Measurements from ENCODE around the gene NKAIN2. TPM values are rescaled to one million over a fixed set of nuclear protein-coding genes. Genes with fewer than 3 reads are reported as not detected.

The NKAIN2 gene
- total RNA-seq, 1 donor from 2014 or later = not detected

Other genes with a start within 250 kb of the NKAIN2 start
- gene TRDN, start 166.9 kb upstream of the NKAIN2 start, total RNA-seq = not detected in 2 replicates

All from dermis microvascular lymphatic vessel endothelial cell (primary cell).